ENCODE data around the gene ZBTB43. TPM values are rescaled to one million over a fixed set of nuclear protein-coding genes. Genes with fewer than 3 reads are reported as not detected.
"Not testable (repeated sequence)": the region's sequence is repeated elsewhere in the genome, so short reads cannot be mapped to it uniquely, and the experiment has no call there.

The ZBTB43 gene
- total RNA-seq, 2 donors from 2014 or later: 17.4 to 24.2 TPM

- Mint-ChIP-seq H3K4me1 (no peaks in the 10 kb centered on the region), H3K27ac (no peak overlapping the region), H3K4me3 (no peak overlapping the region), H3K27me3 (ENCODE audit: insufficient read depth) (peaks cover 43% of the 10 kb centered on the region), H3K9me3 (no peaks in the 10 kb centered on the region), H3K36me3 (ENCODE audit: low read depth) (no peaks in the 10 kb centered on the region)
- Histone ChIP-seq H3K9me3 (ENCODE audit: control insufficient read depth, low read length) (no peaks in the 10 kb centered on the region), H3K4me1 (ENCODE audit: control insufficient read depth, insufficient read depth, low read length) (no peaks in the 10 kb centered on the region), H3K27me3 (ENCODE audit: control insufficient read depth, insufficient read depth, low read length, poor library complexity, severe bottlenecking) (peaks cover 14% of the 10 kb centered on the region), H3K9ac (ENCODE audit: extremely low read depth, low read length, poor library complexity, severe bottlenecking) (no peak overlapping the region), H3K36me3 (ENCODE audit: control insufficient read depth, insufficient read depth, low read length) (no peaks in the 10 kb centered on the region), H3K27ac (ENCODE audit: low read depth, low read length) (no peak overlapping the region), H3K4me3 (ENCODE audit: low read length) (no peak overlapping the region)
- DNase-seq: no peak
- TF ChIP-seq, protein P1, sequence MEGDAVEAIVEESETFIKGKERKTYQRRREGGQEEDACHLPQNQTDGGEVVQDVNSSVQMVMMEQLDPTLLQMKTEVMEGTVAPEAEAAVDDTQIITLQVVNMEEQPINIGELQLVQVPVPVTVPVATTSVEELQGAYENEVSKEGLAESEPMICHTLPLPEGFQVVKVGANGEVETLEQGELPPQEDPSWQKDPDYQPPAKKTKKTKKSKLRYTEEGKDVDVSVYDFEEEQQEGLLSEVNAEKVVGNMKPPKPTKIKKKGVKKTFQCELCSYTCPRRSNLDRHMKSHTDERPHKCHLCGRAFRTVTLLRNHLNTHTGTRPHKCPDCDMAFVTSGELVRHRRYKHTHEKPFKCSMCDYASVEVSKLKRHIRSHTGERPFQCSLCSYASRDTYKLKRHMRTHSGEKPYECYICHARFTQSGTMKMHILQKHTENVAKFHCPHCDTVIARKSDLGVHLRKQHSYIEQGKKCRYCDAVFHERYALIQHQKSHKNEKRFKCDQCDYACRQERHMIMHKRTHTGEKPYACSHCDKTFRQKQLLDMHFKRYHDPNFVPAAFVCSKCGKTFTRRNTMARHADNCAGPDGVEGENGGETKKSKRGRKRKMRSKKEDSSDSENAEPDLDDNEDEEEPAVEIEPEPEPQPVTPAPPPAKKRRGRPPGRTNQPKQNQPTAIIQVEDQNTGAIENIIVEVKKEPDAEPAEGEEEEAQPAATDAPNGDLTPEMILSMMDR (conservative IDR thresholded peaks at IDR 0.05): no peak
- WGBS, 2 experiments (ENCODE audit: insufficient coverage in 1 of 2, insufficient read length in 1 of 2): 87 to 95% methylated on average over 9 to 11 of the region's 11 CpGs
These were observed 20.4 kb upstream of the ZBTB43 start for GRCh38 chr9:126784401-126784800.

DNA sequence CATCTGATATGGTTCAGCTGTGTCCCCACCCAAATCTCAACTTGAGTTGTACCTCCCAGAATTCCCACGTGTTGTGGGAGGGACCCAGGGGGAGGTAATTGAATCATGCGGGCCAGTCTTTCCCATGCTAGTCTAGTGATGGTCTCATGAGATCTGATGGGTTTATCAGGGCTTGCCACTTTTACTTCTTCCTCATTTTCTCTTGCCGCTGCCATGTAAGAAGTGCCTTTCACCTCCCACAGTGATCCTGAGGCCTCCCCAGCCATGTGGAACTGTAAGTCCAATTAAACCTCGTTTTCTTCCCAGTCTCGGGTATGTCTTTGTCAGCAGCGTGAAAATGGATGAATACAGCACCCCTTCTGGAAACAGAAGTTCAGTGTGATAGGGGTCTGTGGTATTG, 20.0 kb upstream of the ZBTB43 start:
- WGBS, 2 experiments (ENCODE audit: insufficient coverage in 1 of 2, insufficient read length in 1 of 2): 75 to 88% methylated on average over 1 to 6 of the region's 6 CpGs
- H3K27me3 ChIP-seq (ENCODE audit: control insufficient read depth, insufficient read depth, low read length, poor library complexity, severe bottlenecking): peaks cover 14% of the 10 kb centered on the region
- H3K4me1 Mint-ChIP-seq; H3K36me3 ChIP-seq (ENCODE audit: control insufficient read depth, insufficient read depth, low read length); H3K9me3 Mint-ChIP-seq; H3K9me3 ChIP-seq (ENCODE audit: control insufficient read depth, low read length); H3K9ac ChIP-seq (ENCODE audit: extremely low read depth, low read length, poor library complexity, severe bottlenecking); H3K27ac Mint-ChIP-seq; DNase-seq; H3K27ac ChIP-seq (ENCODE audit: low read depth, low read length); H3K36me3 Mint-ChIP-seq (ENCODE audit: low read depth); H3K4me3 ChIP-seq (ENCODE audit: low read length); H3K4me3 Mint-ChIP-seq; H3K4me1 ChIP-seq (ENCODE audit: control insufficient read depth, insufficient read depth, low read length): not testable (repeated sequence)
- H3K27me3 Mint-ChIP-seq (ENCODE audit: insufficient read depth): peaks cover 48% of the 10 kb centered on the region

- H3K27ac ChIP-seq (ENCODE audit: low read depth, low read length): no peak overlapping the region
- H3K9me3 ChIP-seq (ENCODE audit: control insufficient read depth, low read length): no peaks in the 10 kb centered on the region
- peaks cover 54% of the 10 kb centered on the region for H3K27me3 Mint-ChIP-seq (ENCODE audit: insufficient read depth)
- no peaks in the 10 kb centered on the region for H3K4me1 ChIP-seq (ENCODE audit: control insufficient read depth, insufficient read depth, low read length)
- no peak overlapping the region for H3K4me3 ChIP-seq (ENCODE audit: low read length)
- no peak overlapping the region for H3K9ac ChIP-seq (ENCODE audit: extremely low read depth, low read length, poor library complexity, severe bottlenecking)
- H3K4me1 Mint-ChIP-seq: no peaks in the 10 kb centered on the region
- TF ChIP-seq, protein P1 (conservative IDR thresholded peaks at IDR 0.05): no peak
- H3K9me3 Mint-ChIP-seq: no peaks in the 10 kb centered on the region
- WGBS, 2 experiments (ENCODE audit: insufficient coverage in 1 of 2, insufficient read length in 1 of 2): 92% methylated on average over 2 of the region's 2 CpGs; no CpG with 5 or more reads in 1 of the 2 experiments
- peaks cover 14% of the 10 kb centered on the region for H3K27me3 ChIP-seq (ENCODE audit: control insufficient read depth, insufficient read depth, low read length, poor library complexity, severe bottlenecking)
- H3K36me3 ChIP-seq (ENCODE audit: control insufficient read depth, insufficient read depth, low read length): no peaks in the 10 kb centered on the region
- no peak overlapping the region for H3K4me3 Mint-ChIP-seq
- H3K36me3 Mint-ChIP-seq (ENCODE audit: low read depth): no peaks in the 10 kb centered on the region
- DNase-seq: no peak
- H3K27ac Mint-ChIP-seq: no peak overlapping the region
These were observed 16.8 kb upstream of the ZBTB43 start for GRCh38 chr9:126788046-126788445.

Data from endodermal cell (in vitro differentiated cells).